H1 (cell line): ENCODE results near the gene TAGLN3. TPM values are rescaled to one million over a fixed set of nuclear protein-coding genes. Genes with fewer than 3 reads are reported as not detected.

Source experiments
- CTCF ChIA-PET: fragments of 300-600 bp; sonication (Branson Sonifier 250); formaldehyde crosslinking; loops from one replicate; lab custom pipeline; 2021; ENCODE audit not compliant: partially characterized antibody; lab: Charles Lee
- POLR2A ChIA-PET: fragments of 300-600 bp; sonication (Branson Sonifier 250); formaldehyde crosslinking; loops from one replicate; lab custom pipeline; 2021; ENCODE audit warnings: inconsistent platforms; ENCODE audit not compliant: partially characterized antibody; lab: Charles Lee
- DNase-seq, 2 experiments: peaks; one replicate each; pipeline versions ENCODE4 v3.0.0 to v3.0.0-alpha.2; 2010 to 2022; ENCODE audit warnings: low spot score in 2 of 2, low read depth in 1 of 2, mixed read lengths in 1 of 2
- FAIRE-seq: peaks from 2 replicates; lab custom pipeline; 2011; peaks lifted over from hg19 to GRCh38; lab: Jason Lieb, UNC
- H2AFZ ChIP-seq: 2 replicates; pipeline ENCODE4 v1.8.1; 2012; ENCODE audit warnings: low read length, inconsistent platforms
- H2AK5ac ChIP-seq: 2 replicates; pipeline ENCODE4 v1.6.1; 2013; ENCODE audit warnings: low read depth, low read length
- H2BK120ac ChIP-seq: replicated peaks from 2 replicates; pipeline ENCODE3; 2013; ENCODE audit warnings: low read depth, low read length, inconsistent platforms
- H2BK12ac ChIP-seq: 2 replicates; pipeline ENCODE4 v1.6.1; 2013; ENCODE audit warnings: low read depth, low read length
- H2BK15ac ChIP-seq: 2 replicates; pipeline ENCODE4 v1.6.1; 2013; ENCODE audit warnings: low read length
- H2BK20ac ChIP-seq: 2 replicates; pipeline ENCODE4 v1.6.1; 2013; ENCODE audit warnings: low read length
- H2BK5ac ChIP-seq: 2 replicates; pipeline ENCODE4 v1.6.1; 2013; ENCODE audit warnings: low read depth, low read length
- H3K14ac ChIP-seq: 2 replicates; pipeline ENCODE4 v1.6.1; 2013; ENCODE audit warnings: inconsistent platforms; ENCODE audit not compliant: insufficient read length
- H3K18ac ChIP-seq: 2 replicates; pipeline ENCODE4 v1.6.1; 2013; ENCODE audit warnings: low read length; ENCODE audit errors: extremely low read depth
- H3K23ac ChIP-seq: 2 replicates; pipeline ENCODE4 v1.6.1; 2013; ENCODE audit warnings: inconsistent platforms; ENCODE audit not compliant: insufficient read length
- H3K23me2 ChIP-seq: 2 replicates; pipeline ENCODE4 v1.6.1; 2013; ENCODE audit warnings: low read depth, low read length
- H3K27ac ChIP-seq: 2 replicates; pipeline ENCODE4 v1.6.1; 2011; ENCODE audit warnings: low read depth, low read length, inconsistent platforms
- H3K27me3 ChIP-seq, 4 experiments: replicated peaks in 1 of 4; 1 replicate in 1 of 4; 2 replicates in 3 of 4; pipeline versions ENCODE4 v1.6.1 to v1.8.1; 2011 to 2013; ENCODE audit warnings: low read length in 3 of 4, mild to moderate bottlenecking in 3 of 4, inconsistent platforms in 2 of 4, mixed read lengths in 2 of 4, moderate library complexity in 1 of 4; ENCODE audit not compliant: control insufficient read depth in 3 of 4, insufficient read depth in 3 of 4; ENCODE audit errors: extremely low read depth in 1 of 4
- H3K36me3 ChIP-seq, 4 experiments: 2 replicates each; pipeline versions ENCODE4 v1.6.1 to v1.8.1; 2011 to 2013; ENCODE audit warnings: mild to moderate bottlenecking in 4 of 4, low read length in 3 of 4, moderate library complexity in 2 of 4, control low read depth in 1 of 4, inconsistent platforms in 1 of 4; ENCODE audit not compliant: insufficient read depth in 4 of 4, control insufficient read depth in 2 of 4
- H3K4ac ChIP-seq: replicated peaks from 2 replicates; pipeline ENCODE3; 2013; ENCODE audit warnings: low read length, low read depth, mixed read lengths, inconsistent platforms; ENCODE audit not compliant: insufficient read length
- H3K4me1 ChIP-seq, 4 experiments: replicated peaks in 1 of 4; 1 replicate in 1 of 4; 2 replicates in 3 of 4; pipeline versions ENCODE4 v1.6.1 to v1.8.1; 2011 to 2013; ENCODE audit warnings: low read length in 3 of 4, inconsistent platforms in 2 of 4, mixed read lengths in 1 of 4; ENCODE audit not compliant: insufficient read depth in 4 of 4, control insufficient read depth in 3 of 4
- H3K4me2 ChIP-seq, 2 experiments: 2 replicates each; pipeline versions ENCODE4 v1.6.1 to v1.8.1; 2011 to 2013; ENCODE audit warnings: low read depth in 2 of 2, low read length in 2 of 2, control low read depth in 1 of 2, inconsistent platforms in 1 of 2, mild to moderate bottlenecking in 1 of 2; ENCODE audit not compliant: insufficient read depth in 1 of 2
- H3K4me3 ChIP-seq, 4 experiments: fragments of 200-600, 300-600 bp in 1 of 4; sonication (generic), shearing (Covaris generic), sonication (Bioruptor Twin) in 1 of 4; 2 replicates each; pipeline versions ENCODE4 v1.5.1 to v1.8.1; 2011 to 2016; ENCODE audit warnings: low read length in 4 of 4, low read depth in 3 of 4, control low read depth in 2 of 4, inconsistent platforms in 2 of 4, mild to moderate bottlenecking in 2 of 4, mixed read lengths in 1 of 4, moderate library complexity in 1 of 4; ENCODE audit not compliant: insufficient read depth in 2 of 4; ENCODE audit errors: extremely low read depth in 1 of 4
- H3K56ac ChIP-seq: replicated peaks from 2 replicates; pipeline ENCODE3; 2013; ENCODE audit warnings: low read depth, mild to moderate bottlenecking, mixed read lengths, low read length, inconsistent platforms; ENCODE audit not compliant: insufficient read length
- H3K79me1 ChIP-seq: 2 replicates; pipeline ENCODE4 v1.6.1; 2013; ENCODE audit warnings: low read depth, low read length, control low read depth
- H3K79me2 ChIP-seq, 2 experiments: 2 replicates each; pipeline versions ENCODE4 v1.6.1 to v1.8.1; 2012 to 2013; ENCODE audit warnings: low read length in 2 of 2, mild to moderate bottlenecking in 2 of 2, inconsistent platforms in 1 of 2; ENCODE audit not compliant: insufficient read depth in 2 of 2, control insufficient read depth in 1 of 2
- H3K9ac ChIP-seq, 4 experiments: replicated peaks in 1 of 4; 1 replicate in 1 of 4; 2 replicates in 3 of 4; pipeline versions ENCODE4 v1.6.1 to v1.8.1; 2011 to 2013; ENCODE audit warnings: low read depth in 3 of 4, low read length in 3 of 4, control low read depth in 2 of 4, mild to moderate bottlenecking in 2 of 4, moderate library complexity in 2 of 4, inconsistent platforms in 1 of 4; ENCODE audit errors: extremely low read depth in 1 of 4
- H3K9me3 ChIP-seq, 2 experiments: 2 replicates each; pipeline versions ENCODE4 v1.6.1 to v1.8.1; 2012 to 2013; ENCODE audit warnings: mild to moderate bottlenecking in 2 of 2, moderate library complexity in 2 of 2, control low read depth in 1 of 2, inconsistent platforms in 1 of 2, low read depth in 1 of 2, low read length in 1 of 2, mixed read lengths in 1 of 2; ENCODE audit not compliant: insufficient read depth in 2 of 2
- H4K20me1 ChIP-seq, 2 experiments: replicated peaks in 1 of 2; 2 replicates each; pipeline versions ENCODE3 to v1.8.1; 2011 to 2013; ENCODE audit warnings: inconsistent platforms in 2 of 2, low read length in 2 of 2, mild to moderate bottlenecking in 1 of 2; ENCODE audit not compliant: insufficient read depth in 2 of 2, control insufficient read depth in 1 of 2
- H4K5ac ChIP-seq: 2 replicates; pipeline ENCODE4 v1.6.1; 2013; ENCODE audit warnings: low read length, low read depth, mixed read lengths, inconsistent platforms; ENCODE audit not compliant: insufficient read length
- H4K8ac ChIP-seq: 2 replicates; pipeline ENCODE4 v1.8.0; 2013; ENCODE audit warnings: mild to moderate bottlenecking, moderate library complexity, low read length, inconsistent platforms; ENCODE audit not compliant: insufficient read depth; ENCODE audit errors: extremely low read depth
- H4K91ac ChIP-seq: replicated peaks from 2 replicates; pipeline ENCODE3; 2013; ENCODE audit warnings: low read length, mixed read lengths, inconsistent platforms; ENCODE audit not compliant: insufficient read length
- BACH1 ChIP-seq: IDR thresholded peaks from 2 replicates; pipeline ENCODE4 v1.6.1; 2012; ENCODE audit warnings: low read length, improper control_type of control experiment
- EGR1 ChIP-seq: IDR thresholded peaks from 2 replicates; pipeline ENCODE4 v1.6.1; 2011; ENCODE audit warnings: low read depth, low read length, borderline replicate concordance
- EP300 ChIP-seq, 2 experiments: IDR thresholded peaks; 1 replicate in 1 of 2; 2 replicates in 1 of 2; pipeline ENCODE4 v1.6.1; 2011 to 2012; ENCODE audit warnings: low read depth in 2 of 2, low read length in 2 of 2, mild to moderate bottlenecking in 2 of 2, borderline replicate concordance in 1 of 2, inconsistent platforms in 1 of 2, moderate library complexity in 1 of 2
- KDM1A ChIP-seq: fragments of 200-600, 300-600 bp; sonication (generic); IDR thresholded peaks from 2 replicates; pipeline ENCODE4 v1.7.1; 2016; ENCODE audit warnings: mild to moderate bottlenecking, low read length, borderline replicate concordance
- MAX ChIP-seq: IDR thresholded peaks from 2 replicates; pipeline ENCODE4 v1.6.1; 2012; ENCODE audit warnings: inconsistent platforms
- WGBS, 2 experiments: shearing (Covaris generic) in 1 of 2; methylation state at CpG; one replicate each; pipeline versions ENCODE4 v1.1.6 to v1.1.7; 2013 to 2015; ENCODE audit warnings: low lambda C conversion rate in 2 of 2, mixed read lengths in 2 of 2, inconsistent platforms in 1 of 2, low coverage in 1 of 2, missing lambda C conversion rate in 1 of 2; ENCODE audit not compliant: insufficient replicate concordance in 2 of 2, insufficient coverage in 1 of 2, insufficient read length in 1 of 2; ENCODE audit errors: extremely low coverage in 1 of 2, missing lambda C conversion rate in 1 of 2; 5-methylcytosine and 5-hydroxymethylcytosine counted together
- polyA plus RNA-seq, 7 experiments: library from polyadenylated mRNA; depleted of rRNA in 3 of 7; stranded (reverse) in 5 of 7; unstranded in 2 of 7; fragments of >200 nt in 5 of 7; fragments of 200-250 nt in 2 of 7; gene quantifications; 1 replicate in 5 of 7; 2 replicates in 1 of 7; 4 replicates in 1 of 7; pipeline versions ENCODE4 v1.2.1 to v1.2.3, GENCODE V29; 2011 to 2013; ENCODE audit warnings: missing spikeins in 2 of 7, mixed read lengths in 2 of 7
- total RNA-seq: library from RNA; stranded (reverse); fragmentation: NEBNext Ultra II Directional; extraction: Animal tissue kit (Norgen Biotek cat#: 25700); gene quantifications from 2 replicates; pipeline ENCODE4 v1.2.1, GENCODE V29; 2021

Gene TAGLN3
- total and polyA plus RNA-seq, 2 of the 8 experiments (the other 6 are each of a cell fraction or from before 2014, with no cell fraction given): 6.3 to 7.5 TPM

- CTCF ChIA-PET: interaction anchor here (0.7 to 15.1 kb wide), 9 partner anchors 8 to 297 kb away, joined by 4 to 258 read pairs (median 7); partner anchors contain the start of gene ABHD10
- Histone ChIP-seq H4K5ac (no peak overlapping the region), H2BK20ac (no peak overlapping the region), H3K27me3 (no peaks in the 10 kb centered on the region), H4K8ac (no peak overlapping the region), H2BK5ac (no peak overlapping the region), H2BK15ac (no peak overlapping the region), H2BK120ac (no peak overlapping the region), H3K4me1 (no peaks in the 10 kb centered on the region), H3K36me3 (no peaks in the 10 kb centered on the region), H2BK12ac (no peak overlapping the region), H3K56ac (no peak overlapping the region), H4K91ac (no peak overlapping the region), H3K18ac (no peak overlapping the region), H3K4ac (no peak overlapping the region), H3K79me2 (no peaks in the 10 kb centered on the region), H3K9ac (no peak overlapping the region), H3K14ac (no peak overlapping the region), H3K79me1 (no peaks in the 10 kb centered on the region)
- POLR2A ChIA-PET: interaction anchor here (0.6 kb wide), 1 partner anchor 113 kb away, joined by 3 read pairs; no protein-coding TSS in a partner anchor
- WGBS, 2 experiments: 89% methylated on average over 2 of the region's 2 CpGs; no CpG with 5 or more reads in 1 of the 2 experiments
- TF ChIP-seq EP300 (IDR thresholded peaks at IDR 0.05; ENCODE audit: borderline replicate concordance in 1 of 2, low read depth in 2 of 2, low read length in 2 of 2): no peak
- no peak for TF ChIP-seq EGR1
- TF ChIP-seq BACH1: no peak
- no peak for TF ChIP-seq KDM1A
- no peak for TF ChIP-seq MAX
- TF ChIP-seq, all 59 proteins: peak for 0
- Histone ChIP-seq H3K4me3 (no peak overlapping the region), H4K20me1 (peaks cover 0 to 2% of the 10 kb centered on the region in 2 experiments), H2AFZ (no peak overlapping the region), H2AK5ac (no peak overlapping the region), H3K23me2 (no peaks in the 10 kb centered on the region; the same call in 1 of the 2 replicates), H3K23ac (no peak overlapping the region), H3K27ac (no peak overlapping the region), H3K9me3 (no peaks in the 10 kb centered on the region), H3K4me2 (no peak overlapping the region)
- FAIRE-seq (no peak), DNase-seq (no peak)
These were observed 33.2 kb upstream of the TAGLN3 start for GRCh38 chr3:111965484-111965883.
